GM12873 (cell line): ENCODE results near the gene ACBD6.

ENCODE experiments used
- TF ChIP-seq, protein P1 (sequence below): IDR thresholded peaks from 2 replicates; pipeline ENCODE4 v1.5.1; 2012; ENCODE audit warnings: low read depth, mild to moderate bottlenecking, moderate library complexity, low read length, control low read depth; ENCODE audit not compliant: insufficient read depth; ENCODE audit errors: missing control alignments

Gene ACBD6

DNA sequence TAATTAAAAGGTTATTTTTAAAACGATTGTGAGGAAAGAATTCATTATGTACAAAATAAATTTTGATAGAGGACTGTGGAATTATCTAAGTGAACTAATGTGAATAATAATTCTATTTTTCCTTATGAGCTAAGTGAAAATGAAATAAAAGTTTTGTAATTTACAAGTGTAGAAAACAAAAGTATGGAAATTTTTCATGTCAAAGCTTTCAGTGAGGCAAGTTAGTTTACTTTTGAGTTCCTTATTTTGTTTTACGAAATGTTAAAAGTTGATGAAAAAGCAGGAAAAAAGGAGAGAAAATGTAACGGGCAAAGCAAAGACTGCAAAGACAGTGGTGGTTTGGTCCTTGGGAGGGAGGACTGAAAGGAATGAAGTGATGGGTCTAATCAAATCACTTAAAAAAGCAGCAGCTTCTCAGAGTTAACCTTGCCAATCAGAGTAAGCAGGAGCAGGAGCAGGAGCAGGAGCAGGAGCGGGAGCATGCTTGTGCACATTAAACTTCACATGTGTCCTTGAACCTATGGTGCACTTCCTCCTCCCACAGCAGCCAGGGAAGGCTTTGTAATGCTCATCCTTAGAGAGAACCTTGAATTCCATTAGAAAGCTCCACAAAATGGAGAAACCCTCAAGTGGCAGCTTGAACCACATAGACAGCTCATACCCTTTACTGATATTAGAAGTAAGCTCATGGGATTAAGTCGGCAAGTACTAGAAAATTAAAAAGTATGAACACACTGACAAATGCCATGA lies 139.0 kb downstream of the ACBD6 start:
- TF ChIP-seq, protein P1, sequence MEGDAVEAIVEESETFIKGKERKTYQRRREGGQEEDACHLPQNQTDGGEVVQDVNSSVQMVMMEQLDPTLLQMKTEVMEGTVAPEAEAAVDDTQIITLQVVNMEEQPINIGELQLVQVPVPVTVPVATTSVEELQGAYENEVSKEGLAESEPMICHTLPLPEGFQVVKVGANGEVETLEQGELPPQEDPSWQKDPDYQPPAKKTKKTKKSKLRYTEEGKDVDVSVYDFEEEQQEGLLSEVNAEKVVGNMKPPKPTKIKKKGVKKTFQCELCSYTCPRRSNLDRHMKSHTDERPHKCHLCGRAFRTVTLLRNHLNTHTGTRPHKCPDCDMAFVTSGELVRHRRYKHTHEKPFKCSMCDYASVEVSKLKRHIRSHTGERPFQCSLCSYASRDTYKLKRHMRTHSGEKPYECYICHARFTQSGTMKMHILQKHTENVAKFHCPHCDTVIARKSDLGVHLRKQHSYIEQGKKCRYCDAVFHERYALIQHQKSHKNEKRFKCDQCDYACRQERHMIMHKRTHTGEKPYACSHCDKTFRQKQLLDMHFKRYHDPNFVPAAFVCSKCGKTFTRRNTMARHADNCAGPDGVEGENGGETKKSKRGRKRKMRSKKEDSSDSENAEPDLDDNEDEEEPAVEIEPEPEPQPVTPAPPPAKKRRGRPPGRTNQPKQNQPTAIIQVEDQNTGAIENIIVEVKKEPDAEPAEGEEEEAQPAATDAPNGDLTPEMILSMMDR, result no peak

DNA sequence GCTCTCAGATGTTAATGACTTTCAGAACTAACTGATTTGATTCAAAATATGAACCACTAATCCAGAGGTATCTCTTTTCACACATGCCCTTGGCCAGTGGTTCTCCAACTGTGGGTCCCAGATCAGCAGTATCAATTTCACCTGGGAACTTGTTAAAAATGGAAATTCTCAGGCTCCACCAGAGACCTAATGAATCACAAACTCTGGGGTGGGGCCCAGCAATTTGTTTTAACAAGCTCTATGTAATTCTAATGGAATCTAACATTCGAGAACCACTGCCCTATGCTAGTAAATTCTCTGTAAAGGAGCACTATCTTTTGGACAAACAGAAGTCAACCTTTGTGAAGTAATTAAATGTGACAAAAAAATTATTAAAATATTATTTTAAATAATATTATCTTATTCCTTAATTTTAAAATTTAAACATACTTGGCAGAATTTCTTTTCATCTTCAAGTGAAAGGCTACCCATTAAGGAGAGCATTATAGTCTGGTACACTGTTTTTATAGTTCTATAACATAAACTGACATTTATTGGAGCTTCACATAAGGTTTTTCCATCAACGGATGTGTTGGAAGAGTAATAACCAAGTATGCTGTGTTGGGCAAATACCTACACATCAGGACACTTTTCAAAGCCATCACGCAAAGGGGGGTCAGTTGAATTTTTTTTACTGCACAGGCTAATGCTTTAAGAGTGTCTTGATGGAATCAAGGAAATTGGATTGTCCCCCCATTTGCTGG lies 141.9 kb downstream of the ACBD6 start:
- TF ChIP-seq, protein P1, result no peak

DNA sequence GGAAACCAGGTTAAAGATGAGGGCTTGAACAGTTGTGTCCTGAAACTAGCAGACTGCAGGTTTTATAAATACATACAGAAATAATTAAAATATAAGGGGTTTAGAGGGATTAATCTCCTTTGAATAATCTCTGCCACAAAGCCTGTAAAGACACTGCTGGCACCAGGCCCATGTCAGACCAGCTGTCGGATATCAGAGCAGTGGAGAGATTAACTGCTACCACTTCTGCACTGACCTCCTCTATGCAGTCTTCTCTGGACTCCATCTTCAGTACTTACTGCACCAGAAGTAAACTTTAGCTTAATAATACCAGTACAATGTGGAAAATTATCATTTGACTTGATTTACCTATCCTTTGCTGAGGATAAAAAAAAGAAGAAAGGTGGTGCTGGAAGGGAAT lies 143.7 kb downstream of the ACBD6 start:
- TF ChIP-seq, protein P1, result no peak

DNA sequence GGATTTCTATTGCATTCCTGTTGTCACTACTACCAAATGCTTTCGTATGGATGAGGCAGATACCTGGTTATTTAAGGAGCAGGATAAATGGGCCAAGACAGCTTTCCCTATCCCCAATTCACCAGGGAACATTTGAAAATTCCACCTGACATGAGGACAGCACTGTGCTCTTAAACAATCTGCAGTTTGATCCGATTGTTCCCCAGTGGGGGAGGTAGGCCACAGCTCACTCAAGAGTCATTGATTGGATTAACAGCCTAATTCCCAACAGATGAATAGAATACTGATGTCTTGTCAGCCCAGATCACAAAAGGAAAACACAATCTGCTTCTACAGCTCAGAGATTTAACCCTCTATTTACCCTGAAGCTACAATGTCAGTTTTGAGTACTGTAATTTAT lies 148.4 kb downstream of the ACBD6 start:
- TF ChIP-seq, protein P1, result no peak

DNA sequence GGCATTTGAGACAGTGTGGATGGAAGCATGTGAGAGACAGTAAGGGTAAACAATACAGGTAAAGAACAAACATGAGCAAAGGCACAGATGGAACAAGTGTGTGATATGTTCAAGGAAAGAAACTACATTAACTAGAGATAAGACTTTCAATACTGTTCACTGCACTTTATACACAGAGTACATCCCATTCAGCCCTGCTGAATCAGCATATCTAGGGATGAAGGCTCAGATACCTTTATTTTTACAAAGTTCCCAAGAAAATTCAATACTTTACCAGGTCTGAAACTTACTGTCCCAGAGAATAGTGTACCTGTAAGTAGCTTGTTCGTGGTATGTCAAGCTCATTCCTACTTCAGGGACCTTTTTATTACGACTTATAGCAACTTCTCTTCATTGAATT lies 149.8 kb downstream of the ACBD6 start:
- TF ChIP-seq, protein P1, result no peak

DNA sequence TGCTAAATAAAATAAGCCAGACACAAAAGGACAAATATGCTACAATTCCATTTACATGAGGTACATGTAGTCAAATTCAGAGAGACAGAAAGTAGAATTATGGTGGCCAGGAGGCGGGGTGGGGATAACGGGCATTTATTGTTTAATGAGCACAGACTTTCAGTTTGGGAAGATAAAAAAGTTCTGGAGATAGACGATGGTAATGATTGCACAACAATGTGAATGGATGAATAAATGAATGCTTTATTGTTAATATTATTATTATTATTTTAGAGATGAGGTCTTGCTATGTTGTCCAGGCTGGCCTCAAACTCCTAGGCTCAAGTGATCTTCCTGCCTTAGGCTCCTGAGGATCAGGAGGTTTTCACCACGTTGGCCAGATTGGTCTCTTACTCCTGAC lies 150.4 kb downstream of the ACBD6 start:
- TF ChIP-seq, protein P1, result no peak

DNA sequence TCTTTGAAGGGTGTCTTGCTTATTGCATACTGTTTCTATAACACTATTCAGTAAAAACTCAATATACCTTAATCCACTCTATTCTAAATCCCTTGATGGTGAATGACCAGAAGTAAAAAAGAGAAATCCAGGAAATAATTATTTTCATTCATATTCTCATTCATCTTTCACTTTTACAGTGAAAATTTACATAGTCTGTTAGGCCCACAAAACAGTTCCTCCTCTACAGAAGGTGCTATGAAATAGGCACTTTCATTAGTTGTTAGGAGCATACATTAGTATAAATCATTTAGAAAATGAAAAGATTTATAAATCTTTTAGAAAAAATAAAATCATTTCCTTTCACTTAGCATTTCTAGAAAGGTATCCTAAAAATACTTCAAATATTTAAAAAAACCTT lies 157.2 kb downstream of the ACBD6 start:
- TF ChIP-seq, protein P1, result no peak
